K562 (cell line): ENCODE results near the gene IFIT5. TPM values are rescaled to one million over a fixed set of nuclear protein-coding genes. Genes with fewer than 3 reads are reported as not detected.

Experiments
- ATAC-seq: fragments of 200-7000 bp; cut with Tn5 transposase; 3 replicates; pipeline ENCODE4 v1.9.1; 2020; ENCODE audit warnings: moderate library complexity
- BruUV-seq: library from RNA; stranded (reverse); fragments of 400-500 nt; replicated peaks from 2 replicates; lab custom pipeline; 2021; lab: Mats Ljungman, UMichigan
- CTCF ChIA-PET: fragments of 300-600 bp; formaldehyde crosslinking; extraction: SDS; loops from one replicate; lab custom pipeline; 2021; ENCODE audit warnings: low intra/inter-chr PET ratio; lab: Yijun Ruan, JAX
- POLR2A ChIA-PET: fragments of 300-600, 350-650 bp; sonication (Branson Sonifier 250); formaldehyde crosslinking; extraction: SDS; loops from one replicate; lab custom pipeline; 2021; ENCODE audit warnings: antibody characterized with exemption, inconsistent platforms; lab: Yijun Ruan, JAX
- DNase-seq, 4 experiments: peaks; one replicate each; pipeline versions ENCODE4 v3.0.0 to v3.0.0-alpha.2; 2011 to 2018; ENCODE audit warnings: low spot score in 3 of 4, mixed read lengths in 3 of 4; ENCODE audit errors: extremely low read depth in 1 of 4
- FAIRE-seq: peaks from 2 replicates; lab custom pipeline; 2011; peaks lifted over from hg19 to GRCh38; lab: Jason Lieb, UNC
- H2AFZ ChIP-seq: 2 replicates; pipeline ENCODE4 v1.6.0; 2011; ENCODE audit warnings: low read depth, low read length, control low read depth, inconsistent platforms
- H3K27ac ChIP-seq: fragments of 200-600 bp; 3 replicates; pipeline ENCODE4 v1.8.0; 2011; ENCODE audit warnings: low read depth, mild to moderate bottlenecking, control low read depth, inconsistent platforms, low read length, moderate library complexity, mixed read lengths; ENCODE audit errors: extremely low read depth
- H3K27me3 ChIP-seq, 2 experiments: fragments of 300-600 bp in 1 of 2; 2 replicates in 1 of 2; 3 replicates in 1 of 2; pipeline versions ENCODE4 v1.6.0 to v1.8.0; 2011; ENCODE audit warnings: inconsistent platforms in 2 of 2, low read length in 2 of 2, mild to moderate bottlenecking in 1 of 2, mixed read lengths in 1 of 2, moderate library complexity in 1 of 2; ENCODE audit not compliant: control insufficient read depth in 2 of 2, insufficient read depth in 2 of 2
- H3K36me3 ChIP-seq: fragments of 300-600 bp; 3 replicates; pipeline ENCODE4 v1.8.0; 2011; ENCODE audit warnings: mild to moderate bottlenecking, low read length, inconsistent platforms; ENCODE audit not compliant: control insufficient read depth, insufficient read depth
- H3K4me1 ChIP-seq, 2 experiments: fragments of 200-600 bp in 1 of 2; replicated peaks in 1 of 2; 2 replicates in 1 of 2; 3 replicates in 1 of 2; pipeline versions ENCODE4 v1.5.1 to v1.8.0; 2011; ENCODE audit warnings: inconsistent platforms in 2 of 2, low read length in 2 of 2, mild to moderate bottlenecking in 1 of 2, mixed read lengths in 1 of 2, moderate library complexity in 1 of 2; ENCODE audit not compliant: control insufficient read depth in 2 of 2, insufficient read depth in 2 of 2
- H3K4me2 ChIP-seq: 2 replicates; pipeline ENCODE4 v1.6.1; 2011; ENCODE audit warnings: low read length, control low read depth, inconsistent platforms, mixed read lengths; ENCODE audit not compliant: insufficient read depth
- H3K4me3 ChIP-seq: fragments of 200-600 bp; sonication (generic), shearing (Covaris generic); 2 replicates; pipeline ENCODE4 v1.5.1; 2016; ENCODE audit warnings: control low read depth, inconsistent platforms
- H3K79me2 ChIP-seq: fragments of 200-600 bp; 3 replicates; pipeline ENCODE4 v1.8.0; 2011; ENCODE audit warnings: low read length, inconsistent platforms; ENCODE audit not compliant: control insufficient read depth, insufficient read depth
- H3K9ac ChIP-seq, 2 experiments: 2 replicates each; pipeline versions ENCODE4 v1.6.0 to v1.6.1; 2011; ENCODE audit warnings: low read depth in 2 of 2, low read length in 2 of 2, control low read depth in 1 of 2, inconsistent platforms in 1 of 2, mild to moderate bottlenecking in 1 of 2, mixed read lengths in 1 of 2; ENCODE audit not compliant: insufficient read depth in 1 of 2
- H3K9me1 ChIP-seq: one replicate; pipeline ENCODE4 v1.6.0; 2011; ENCODE audit warnings: inconsistent platforms, mild to moderate bottlenecking, low read length, moderate library complexity; ENCODE audit not compliant: control insufficient read depth, insufficient read depth
- H3K9me3 ChIP-seq: replicated peaks from 2 replicates; pipeline ENCODE4 v1.5.1; 2011; ENCODE audit warnings: low read depth, low read length, inconsistent platforms; ENCODE audit not compliant: control insufficient read depth, insufficient read depth
- H4K20me1 ChIP-seq: replicated peaks from 2 replicates; pipeline ENCODE4 v1.6.1; 2011; ENCODE audit warnings: low read length, inconsistent platforms, mixed read lengths; ENCODE audit not compliant: control insufficient read depth, insufficient read depth
- ARHGAP35 ChIP-seq: fragments of 450-650 bp; IDR thresholded peaks from 2 replicates; pipeline ENCODE4 v1.6.1; 2018; ENCODE audit not compliant: partially characterized antibody
- ATF7 ChIP-seq: fragments of 450-650 bp; IDR thresholded peaks from 2 replicates; pipeline ENCODE4 v1.7.1; 2014; ENCODE audit warnings: mild to moderate bottlenecking, moderate library complexity
- HNRNPLL ChIP-seq: fragments of 200-400 bp; formaldehyde crosslinking; IDR thresholded peaks from 2 replicates; pipeline ENCODE4 v1.6.1; 2017; ENCODE audit warnings: low read length, low read depth, mild to moderate bottlenecking; ENCODE audit not compliant: poor library complexity, severe bottlenecking
- MLLT1 ChIP-seq, 2 experiments: fragments of 450-650 bp; IDR thresholded peaks; 2 replicates each; pipeline ENCODE4 v1.6.1; 2016
- RBM34 ChIP-seq: fragments of 200-400 bp; formaldehyde crosslinking; IDR thresholded peaks from 2 replicates; pipeline ENCODE4 v1.6.1; 2018; ENCODE audit warnings: low read length, borderline replicate concordance; ENCODE audit not compliant: insufficient read depth
- SMAD3 ChIP-seq: fragments of 450-650 bp; formaldehyde crosslinking; conservative IDR thresholded peaks from 2 replicates; pipeline ENCODE4 v1.4.0; 2020; ENCODE audit warnings: mild to moderate bottlenecking
- WGBS: fragments of 100-300 bp; shearing (Covaris generic); methylation state at CpG from one replicate; pipeline ENCODE4 v1.1.6; 2016; ENCODE audit warnings: low coverage, mixed read lengths; ENCODE audit not compliant: insufficient coverage; ENCODE audit errors: missing lambda C conversion rate; 5-methylcytosine and 5-hydroxymethylcytosine counted together
- in situ Hi-C: fragments of 300-500 bp; cut with MboI; formaldehyde crosslinking; loops from 4 replicates; pipeline ENCODE4 v1.15.0; 2018; ENCODE audit warnings: inconsistent platforms, mixed read lengths
- intact Hi-C: fragments of 100-400 bp; cut with micrococcal nuclease; formaldehyde crosslinking; loops from 2 replicates; pipeline ENCODE4 v1.14.2; 2022
- polyA plus RNA-seq, 8 experiments: library from polyadenylated mRNA; depleted of rRNA in 4 of 8; stranded (reverse) in 5 of 8; unstranded in 3 of 8; fragments of >200 nt; fragmentation: Nextera tagmentation in 2 of 8; fragmentation: Illumina TruSeq in 1 of 8; extraction: Ambion mirVana in 2 of 8; extraction: Trizol in 1 of 8; gene quantifications; 2 replicates each; pipeline versions ENCODE4 v1.2.1 to v1.2.3, GENCODE V29; 2011 to 2014; ENCODE audit warnings: inconsistent platforms in 1 of 8, missing spikeins in 1 of 8
- total RNA-seq, 7 experiments: library from RNA; depleted of rRNA in 6 of 7; stranded (reverse); fragments of >200 nt in 6 of 7; fragmentation: Illumina TruSeq in 2 of 7; extraction: Trizol in 2 of 7; gene quantifications; 2 replicates each; pipeline versions ENCODE4 v1.2.1 to v1.2.3, GENCODE V29; 2011 to 2021; ENCODE audit warnings: low replicate concordance in 1 of 7
- TF ChIP-seq, protein P1 (sequence below): conservative IDR thresholded peaks from 2 replicates; pipeline ENCODE4 v1.6.1; 2011; ENCODE audit warnings: low read depth, mild to moderate bottlenecking, low read length; ENCODE audit not compliant: control insufficient read depth

The IFIT5 gene
- total and polyA plus RNA-seq, 9 of the 15 experiments (the other 6 are each of a cell fraction or from before 2014, with no cell fraction given) = 0.04 to 0.11 (median 0.06) TPM; not detected in 5

GRCh38 chr10:89395141-89395540 lies 19.2 kb upstream of the IFIT5 start:
- ChIA-PET POLR2A (no interaction called here), CTCF (no interaction called here)
- no peak overlapping the region for H3K4me3 ChIP-seq
- intact Hi-C loops = no loop called here
- in situ Hi-C loops = no loop called here
- H4K20me1 ChIP-seq = no peaks in the 10 kb centered on the region
- ATAC-seq (no peak), DNase-seq (no peak), FAIRE-seq (no peak)
- no peak overlapping the region for H3K27ac ChIP-seq
- H3K9ac ChIP-seq = no peak overlapping the region
- BruUV-seq = no TSS peak
- no CpG with 5 or more reads among the region's 2 CpGs for WGBS
- no peak overlapping the region for H3K4me2 ChIP-seq
- H3K27me3 ChIP-seq = no peaks in the 10 kb centered on the region
- H3K9me1 ChIP-seq = no peaks in the 10 kb centered on the region
- no peak overlapping the region for H2AFZ ChIP-seq
- peaks cover 0 to 8% of the 10 kb centered on the region in 2 experiments; a peak in 3 of 5 replicates for H3K4me1 ChIP-seq
- TF ChIP-seq RBM34 (no peak), ARHGAP35 (no peak), ATF7 (no peak), SMAD3 (CRISPR knock-in tag) (no peak), MLLT1 (IDR thresholded peaks at IDR 0.05) (no peak), HNRNPLL (no peak)
- TF ChIP-seq, protein P1, sequence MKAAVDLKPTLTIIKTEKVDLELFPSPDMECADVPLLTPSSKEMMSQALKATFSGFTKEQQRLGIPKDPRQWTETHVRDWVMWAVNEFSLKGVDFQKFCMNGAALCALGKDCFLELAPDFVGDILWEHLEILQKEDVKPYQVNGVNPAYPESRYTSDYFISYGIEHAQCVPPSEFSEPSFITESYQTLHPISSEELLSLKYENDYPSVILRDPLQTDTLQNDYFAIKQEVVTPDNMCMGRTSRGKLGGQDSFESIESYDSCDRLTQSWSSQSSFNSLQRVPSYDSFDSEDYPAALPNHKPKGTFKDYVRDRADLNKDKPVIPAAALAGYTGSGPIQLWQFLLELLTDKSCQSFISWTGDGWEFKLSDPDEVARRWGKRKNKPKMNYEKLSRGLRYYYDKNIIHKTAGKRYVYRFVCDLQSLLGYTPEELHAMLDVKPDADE = no peak
- H3K36me3 ChIP-seq = no peaks in the 10 kb centered on the region
- no peaks in the 10 kb centered on the region for H3K79me2 ChIP-seq
- H3K9me3 ChIP-seq = no peaks in the 10 kb centered on the region
